GM12878 (cell line): ENCODE results near the gene COL16A1. TPM values are rescaled to one million over a fixed set of nuclear protein-coding genes. Genes with fewer than 3 reads are reported as not detected.
A peak's percentile ranks its signal among the peaks of the same experiment; 100 is the strongest.

Experiments
- ATF7 ChIP-seq: fragments of 450-650 bp; IDR thresholded peaks from 2 replicates; pipeline ENCODE4 v1.6.1; 2016; ENCODE audit warnings: low read depth, mild to moderate bottlenecking
- CBX5 ChIP-seq: sonication (generic); IDR thresholded peaks from 2 replicates; pipeline ENCODE4 v1.6.1; 2016; ENCODE audit warnings: low read depth, moderate library complexity, mild to moderate bottlenecking, inconsistent platforms
- CEBPB ChIP-seq, 2 experiments: fragments of 150-350 bp in 1 of 2; IDR thresholded peaks; 2 replicates each; pipeline ENCODE4 v1.6.1; 2012 to 2014; ENCODE audit warnings: low read depth in 2 of 2, low read length in 2 of 2, borderline replicate concordance in 1 of 2, inconsistent platforms in 1 of 2
- DPF2 ChIP-seq: fragments of 450-650 bp; IDR thresholded peaks from 2 replicates; pipeline ENCODE4 v1.6.1; 2017; ENCODE audit warnings: mild to moderate bottlenecking
- E2F8 ChIP-seq: fragments of 450-650 bp; IDR thresholded peaks from 2 replicates; pipeline ENCODE4 v1.6.1; 2018; ENCODE audit warnings: mild to moderate bottlenecking, low read depth, moderate library complexity; ENCODE audit not compliant: partially characterized antibody
- EP300 ChIP-seq, 2 experiments: fragments of 150-350 bp in 1 of 2; IDR thresholded peaks; 2 replicates each; pipeline ENCODE4 v1.6.1; 2011 to 2012; ENCODE audit warnings: low read depth in 2 of 2, low read length in 2 of 2, borderline replicate concordance in 1 of 2, improper control_type of control experiment in 1 of 2, inconsistent platforms in 1 of 2; ENCODE audit not compliant: control insufficient read depth in 1 of 2
- ETV6 ChIP-seq, 2 experiments: fragments of 450-650 bp in 1 of 2; IDR thresholded peaks in 1 of 2; conservative IDR thresholded peaks in 1 of 2; 2 replicates each; pipeline ENCODE4 v1.6.1; 2014; ENCODE audit warnings: antibody characterized with exemption in 1 of 2, borderline replicate concordance in 1 of 2, low read depth in 1 of 2, mild to moderate bottlenecking in 1 of 2, moderate library complexity in 1 of 2
- GATAD2B ChIP-seq: fragments of 450-650 bp; conservative IDR thresholded peaks from 2 replicates; pipeline ENCODE4 v1.6.1; 2017; ENCODE audit warnings: low read depth, mild to moderate bottlenecking, moderate library complexity
- IKZF2 ChIP-seq, 2 experiments: fragments of 450-650 bp; IDR thresholded peaks; 2 replicates each; pipeline ENCODE4 v1.6.1; 2017; ENCODE audit warnings: mild to moderate bottlenecking in 2 of 2, moderate library complexity in 2 of 2
- KLF5 ChIP-seq: fragments of 450-650 bp; IDR thresholded peaks from 2 replicates; pipeline ENCODE4 v1.6.1; 2014; ENCODE audit warnings: mild to moderate bottlenecking; ENCODE audit not compliant: partially characterized antibody
- LARP7 ChIP-seq: fragments of 450-650 bp; IDR thresholded peaks from 2 replicates; pipeline ENCODE4 v1.6.1; 2017; ENCODE audit warnings: mild to moderate bottlenecking
- NBN ChIP-seq: fragments of 450-650 bp; IDR thresholded peaks from 2 replicates; pipeline ENCODE4 v1.6.1; 2016
- PRDM15 ChIP-seq: fragments of 450-650 bp; formaldehyde crosslinking; IDR thresholded peaks from 2 replicates; pipeline ENCODE4 v1.4.0; 2020; ENCODE audit warnings: mild to moderate bottlenecking, moderate library complexity
- SP1 ChIP-seq: IDR thresholded peaks from one replicate; pipeline ENCODE4 v1.6.1; 2011; ENCODE audit warnings: low read depth, low read length
- SRF ChIP-seq, 2 experiments: IDR thresholded peaks; 2 replicates each; pipeline ENCODE4 v1.6.1; 2011; ENCODE audit warnings: low read depth in 2 of 2, low read length in 2 of 2, mild to moderate bottlenecking in 1 of 2, moderate library complexity in 1 of 2
- TBL1XR1 ChIP-seq: IDR thresholded peaks from 2 replicates; pipeline ENCODE4 v1.6.1; 2012; ENCODE audit warnings: low read depth, low read length, improper control_type of control experiment
- TCF3 ChIP-seq: IDR thresholded peaks from 2 replicates; pipeline ENCODE4 v1.6.1; 2012; ENCODE audit warnings: low read depth, mild to moderate bottlenecking, low read length, borderline replicate concordance; ENCODE audit not compliant: insufficient read depth
- TCF7 ChIP-seq: IDR thresholded peaks from 2 replicates; pipeline ENCODE4 v1.6.1; 2014; ENCODE audit warnings: antibody characterized with exemption, borderline replicate concordance
- ZBED1 ChIP-seq: IDR thresholded peaks from 2 replicates; pipeline ENCODE4 v1.6.1; 2016; ENCODE audit warnings: borderline replicate concordance
- ZBTB4 ChIP-seq: fragments of 450-650 bp; formaldehyde crosslinking; IDR thresholded peaks from 2 replicates; pipeline ENCODE4 v1.4.0; 2022; ENCODE audit warnings: mild to moderate bottlenecking, moderate library complexity
- ZNF207 ChIP-seq: fragments of 450-650 bp; IDR thresholded peaks from 2 replicates; pipeline ENCODE4 v1.6.1; 2014; ENCODE audit warnings: antibody characterized with exemption, mild to moderate bottlenecking, borderline replicate concordance
- polyA plus RNA-seq, 11 experiments: library from polyadenylated mRNA; depleted of rRNA in 4 of 11; unstranded in 6 of 11; stranded (reverse) in 5 of 11; fragments of >200 nt; fragmentation: Nextera tagmentation in 4 of 11; fragmentation: Illumina TruSeq in 1 of 11; extraction: Ambion mirVana in 4 of 11; extraction: Trizol in 1 of 11; gene quantifications; 1 replicate in 1 of 11; 2 replicates in 10 of 11; pipeline versions ENCODE4 v1.2.1 to v1.2.3, GENCODE V29; 2011 to 2016; ENCODE audit warnings: inconsistent platforms in 2 of 11, missing spikeins in 2 of 11, low read depth in 1 of 11
- total RNA-seq, 4 experiments: library from RNA; depleted of rRNA in 3 of 4; stranded (reverse); fragments of >200 nt in 3 of 4; fragmentation: Illumina TruSeq in 1 of 4; extraction: Trizol in 1 of 4; gene quantifications; 2 replicates each; pipeline versions ENCODE4 v1.2.1 to v1.2.3, GENCODE V29; 2013 to 2021

The COL16A1 gene
- total and polyA plus RNA-seq, 10 of the 15 experiments (the other 5 are each of a cell fraction or from before 2014, with no cell fraction given): 0.02 to 3.7 (median 0.59) TPM

- TF ChIP-seq DPF2 (peak; percentile 98), SP1 (peak; percentile 84), TBL1XR1 (peak; percentile 80; the same call in 1 of the 2 replicates), ETV6 (conservative IDR thresholded peaks at IDR 0.05 in 1 of 2, IDR thresholded peaks at IDR 0.05 in 1 of 2; ENCODE audit: borderline replicate concordance in 1 of 2, low read depth in 1 of 2) (peak in 1 of 2 experiments; percentile 97; a peak in 2 of 4 replicates), ZBTB4 (CRISPR knock-in tag) (peak; percentile 98), PRDM15 (CRISPR knock-in tag) (peak; percentile 95), GATAD2B (peak; percentile 48; the same call in 1 of the 2 replicates), SRF (IDR thresholded peaks at IDR 0.05; ENCODE audit: low read depth in 2 of 2, low read length in 2 of 2) (0 out of 4 replicates have a peak, but pooled peaks of 1 of the 2 experiments have one; percentile 15), CEBPB (IDR thresholded peaks at IDR 0.05; ENCODE audit: borderline replicate concordance in 1 of 2, low read depth in 2 of 2, low read length in 2 of 2) (peak in 1 of 2 experiments; percentile 78; a peak in 1 of 4 replicates), EP300 (IDR thresholded peaks at IDR 0.05; ENCODE audit: borderline replicate concordance in 1 of 2, control insufficient read depth in 1 of 2, low read depth in 2 of 2, low read length in 2 of 2) (peak; percentile 92 to 98), E2F8 (peak; percentile 60), TCF7 (0 out of 2 replicates have a peak, but pooled peaks have one; percentile 45), IKZF2 (IDR thresholded peaks at IDR 0.05) (peak; percentile 97), CBX5 (peak; percentile 90), ATF7 (peak; percentile 94), ZNF207 (no peak), NBN (peak; percentile 88), TCF3 (peak; percentile 57; the same call in 1 of the 2 replicates), LARP7 (0 out of 2 replicates have a peak, but pooled peaks have one; percentile 24), KLF5 (peak; percentile 61), ZBED1 (no peak; the same call in 1 of the 2 replicates)
Observed at GRCh38 chr1:31605908-31606427, 97.8 kb downstream of the COL16A1 start (continued).
